SW480 (cell line): ENCODE measurements around the gene ZBTB42.

Source experiments
- DNase-seq: peaks from one replicate; pipeline ENCODE4 v3.0.0-alpha.2; 2016; ENCODE audit warnings: low spot score

The ZBTB42 gene

GRCh38 chr14:104769324-104770071, 31.4 kb upstream of the ZBTB42 start:
- DNase-seq, result no peak

DNA sequence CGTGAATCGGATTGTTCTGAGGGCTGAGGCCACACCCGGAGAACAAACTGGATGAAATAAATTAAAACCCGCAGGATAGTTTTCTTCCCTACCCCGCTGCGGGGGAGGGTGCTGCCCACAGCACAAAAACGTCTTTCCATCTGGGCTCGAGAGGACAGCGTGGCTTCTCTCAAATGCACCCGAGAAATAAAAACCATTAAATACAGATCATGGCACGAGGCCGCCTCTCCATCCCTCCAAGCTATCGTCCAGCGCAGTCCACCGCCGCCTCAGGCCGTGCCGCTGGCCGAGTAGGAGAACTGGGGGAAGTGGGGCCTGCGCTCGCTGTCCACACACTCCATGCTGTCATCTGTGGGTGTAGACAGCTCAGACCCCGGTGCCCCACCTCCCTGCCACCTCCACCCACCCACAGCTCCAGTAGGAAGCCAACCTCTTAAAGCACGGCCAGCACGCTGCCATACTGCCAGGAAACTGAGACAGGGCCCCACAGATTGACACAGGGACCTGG, 30.8 kb upstream of the ZBTB42 start:
- no peak for DNase-seq

GRCh38 chr14:104770851-104771272, 30.0 kb upstream of the ZBTB42 start:
- no peak for DNase-seq

- no peak for DNase-seq
Measured at GRCh38 chr14:104771374-104771773, 29.5 kb upstream of the ZBTB42 start.

GRCh38 chr14:104771918-104772706, 28.8 kb upstream of the ZBTB42 start:
- no peak for DNase-seq

GRCh38 chr14:104772707-104773504, 28.0 kb upstream of the ZBTB42 start:
- no peak for DNase-seq

DNA sequence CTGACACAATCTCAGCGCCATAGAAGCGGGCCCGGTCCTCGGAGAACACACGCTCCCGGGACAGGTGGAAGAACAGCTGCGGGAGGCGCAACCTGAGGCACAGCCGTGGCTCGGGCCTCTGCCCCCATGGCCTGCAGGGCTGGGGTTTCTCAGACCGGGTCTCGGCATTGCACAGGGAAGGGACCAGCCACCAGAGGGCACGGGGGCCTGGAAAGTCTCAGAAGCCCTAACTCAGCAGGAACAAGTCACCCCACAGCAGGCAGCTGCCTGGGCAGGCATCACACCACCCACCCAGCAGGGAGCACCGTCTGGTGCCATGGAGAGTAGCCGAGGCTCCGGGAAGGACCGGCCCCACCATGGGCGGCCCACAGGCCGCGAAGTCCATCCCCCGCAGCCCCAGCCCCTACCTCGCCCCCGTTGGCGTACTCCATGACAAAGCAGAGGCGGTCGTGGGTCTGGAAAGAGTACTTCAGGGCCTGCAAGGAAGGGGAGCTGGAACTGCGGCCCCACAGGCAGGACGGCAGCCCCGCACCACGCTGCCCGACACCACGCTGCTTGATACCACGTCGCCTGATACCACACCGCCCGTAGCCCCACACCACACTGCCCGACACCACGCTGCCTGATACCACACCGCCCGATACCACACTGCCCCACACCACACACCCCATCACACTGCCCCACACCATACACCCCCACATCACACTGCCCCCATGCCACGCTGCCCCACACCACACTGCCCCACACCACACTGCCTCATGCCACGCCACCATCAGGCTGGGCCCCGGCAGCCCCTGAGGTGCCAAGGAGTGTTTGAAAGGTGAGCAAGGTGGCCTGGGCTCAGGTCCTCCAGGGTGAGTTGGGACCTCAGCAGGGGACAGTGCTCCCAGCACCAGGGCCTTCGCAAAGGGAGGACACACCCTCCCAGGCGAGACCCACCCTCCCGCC, 27.1 kb upstream of the ZBTB42 start:
- no peak for DNase-seq

DNA sequence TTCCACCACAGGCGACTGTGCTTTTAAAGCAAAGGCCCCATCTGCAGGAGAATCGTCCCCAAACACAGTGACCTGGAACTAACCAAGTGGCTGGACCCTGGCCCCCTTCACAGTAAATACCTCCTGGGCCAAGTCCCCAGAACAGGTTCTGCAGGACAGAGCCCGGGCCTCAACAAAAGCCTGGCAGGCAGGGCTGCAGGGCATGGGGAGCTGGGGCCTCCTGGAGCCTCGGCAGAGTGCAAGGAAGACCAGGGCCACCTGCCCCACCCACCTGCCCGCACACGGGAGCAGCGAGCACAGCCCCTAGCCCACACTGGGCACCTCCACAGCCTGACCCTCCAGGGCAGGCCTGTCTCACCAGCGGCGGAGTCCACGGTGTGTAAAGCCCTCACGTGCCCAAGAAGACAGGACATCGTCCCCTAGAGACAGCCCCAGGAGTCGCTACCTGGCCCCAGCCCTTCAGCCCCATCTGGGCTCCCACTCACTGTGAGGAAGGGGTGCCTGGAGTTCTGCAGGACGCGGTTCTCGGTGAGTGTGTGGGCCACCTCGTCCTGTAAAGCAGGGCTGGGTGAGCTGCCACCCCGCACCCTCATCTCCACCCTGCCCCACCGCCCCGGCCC, 26.3 kb upstream of the ZBTB42 start:
- no peak for DNase-seq

GRCh38 chr14:104775073-104775489, 25.8 kb upstream of the ZBTB42 start:
- no peak for DNase-seq

GRCh38 chr14:104776481-104776880, 24.4 kb upstream of the ZBTB42 start:
- no peak for DNase-seq

DNA sequence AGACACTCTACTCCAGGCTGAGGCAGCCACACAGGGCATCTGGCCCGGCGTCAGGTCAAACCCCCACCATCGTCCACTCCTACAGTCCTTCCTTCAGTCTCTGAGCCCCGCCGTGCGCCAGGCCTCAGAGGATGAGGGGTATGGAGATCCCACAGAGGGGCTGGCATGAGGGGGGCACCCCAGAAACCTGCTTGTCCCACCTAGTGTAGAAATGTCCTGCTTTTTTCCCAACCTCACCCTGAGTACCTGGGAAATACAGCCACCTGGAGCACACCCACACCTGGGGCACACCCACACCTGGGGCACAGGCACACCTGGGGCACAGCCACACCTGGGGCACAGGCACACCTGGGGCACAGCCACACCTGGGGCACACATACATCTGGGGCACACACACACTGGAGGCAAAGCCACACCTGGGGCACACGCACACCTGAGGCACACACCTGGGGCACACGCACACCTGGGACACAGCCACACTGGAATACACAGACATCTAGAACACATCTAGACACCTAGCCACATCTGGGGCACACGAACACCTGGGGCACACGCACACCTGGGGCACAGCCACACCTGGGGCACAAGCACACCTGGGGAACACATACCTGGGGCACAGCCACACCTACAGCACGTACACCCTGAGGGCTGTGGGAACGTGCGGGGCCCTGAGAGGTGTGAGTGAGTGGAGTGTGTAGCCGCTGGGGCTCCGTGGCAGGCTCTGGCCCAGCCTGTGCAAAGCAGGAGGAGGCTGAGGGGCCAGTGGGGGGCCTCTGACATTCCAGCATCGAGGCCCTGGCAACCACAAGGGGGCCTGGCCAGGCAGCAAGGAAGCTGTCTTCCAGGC, 23.7 kb upstream of the ZBTB42 start:
- DNase-seq, result no peak

DNA sequence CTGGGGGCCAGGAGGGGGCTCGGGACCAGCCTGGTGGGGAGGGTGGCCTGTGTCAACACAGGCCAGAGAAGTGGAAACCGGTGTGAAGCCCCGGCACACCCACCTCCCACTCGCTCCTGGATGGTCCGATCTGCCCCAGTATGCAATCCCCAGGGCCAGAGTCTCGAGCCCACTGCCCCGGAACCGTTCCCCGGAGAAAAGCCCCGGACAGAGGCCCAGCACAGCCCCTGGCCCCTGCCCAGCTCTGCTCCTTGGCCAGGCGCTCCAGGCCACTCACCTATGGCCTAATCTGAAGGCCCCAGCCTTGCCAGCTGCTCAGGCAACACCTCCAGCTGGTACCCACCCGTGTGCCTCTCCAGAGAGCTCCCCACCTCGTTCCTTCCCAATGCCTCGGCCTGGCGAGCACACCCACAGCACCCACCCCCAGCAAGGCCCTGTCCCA, 23.1 kb upstream of the ZBTB42 start:
- DNase-seq, result no peak

- DNase-seq, result no peak
Measured at GRCh38 chr14:104778694-104779331, 22.1 kb upstream of the ZBTB42 start.

DNA sequence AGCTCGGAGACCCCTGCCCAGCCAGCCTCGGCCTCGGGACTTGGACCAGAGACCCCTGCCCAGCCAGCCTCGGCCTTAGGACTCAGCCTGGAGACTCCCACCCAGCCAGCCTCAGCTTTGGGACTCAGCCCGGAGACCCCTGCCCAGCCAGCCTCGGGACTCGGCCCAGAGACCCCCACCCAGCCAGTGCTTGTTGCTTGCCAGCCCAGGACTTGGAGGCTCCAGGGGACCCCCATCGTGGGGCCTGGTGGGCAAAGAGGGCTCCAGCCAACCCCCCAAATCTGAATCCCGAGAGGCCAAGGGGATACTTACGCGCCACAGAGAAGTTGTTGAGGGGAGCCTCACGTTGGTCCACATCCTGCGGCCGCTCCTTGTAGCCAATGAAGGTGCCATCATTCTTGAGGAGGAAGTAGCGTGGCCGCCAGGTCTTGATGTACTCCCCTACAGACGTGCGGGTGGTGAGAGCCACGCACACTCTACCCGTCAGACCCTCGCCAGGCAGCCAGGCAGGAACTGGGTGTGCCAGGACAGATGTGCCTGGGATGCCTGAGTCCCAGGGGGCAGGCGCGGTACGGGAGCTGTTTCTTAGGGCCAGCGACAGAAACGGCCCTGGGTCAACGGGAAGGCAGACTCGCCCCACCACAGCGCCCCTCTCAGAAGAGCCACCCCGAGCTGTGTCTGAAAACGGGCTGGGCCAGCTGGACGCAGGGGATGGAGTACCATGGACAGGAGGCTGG, 21.0 kb upstream of the ZBTB42 start:
- no peak for DNase-seq

DNA sequence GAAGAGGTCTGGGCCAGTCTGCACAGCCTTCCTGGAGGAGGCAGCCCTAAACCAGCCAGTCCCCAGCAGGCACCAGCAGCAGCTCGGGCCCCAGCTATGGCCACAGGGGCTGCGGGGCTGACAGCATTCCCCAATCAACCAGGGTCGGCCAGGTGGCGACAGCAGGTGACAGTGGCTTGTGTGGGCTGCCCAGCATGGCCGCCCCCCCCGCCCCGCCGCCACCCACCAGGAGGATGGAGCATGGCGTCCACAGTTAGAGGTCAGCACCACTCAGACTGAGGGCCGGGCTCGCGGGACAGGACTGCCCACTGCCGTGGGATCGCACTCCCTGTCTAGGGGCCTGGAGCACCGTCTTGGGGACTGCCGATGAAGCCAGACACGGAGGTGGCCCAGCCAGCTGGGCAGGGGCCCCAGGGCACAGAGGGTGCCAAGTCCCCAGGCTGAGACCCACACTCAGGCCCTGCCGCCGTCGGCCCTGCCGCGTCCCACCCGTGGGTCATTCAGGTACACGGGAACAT, 20.3 kb upstream of the ZBTB42 start:
- DNase-seq, result no peak

- DNase-seq, result no peak
Measured at GRCh38 chr14:104781271-104782077, 19.4 kb upstream of the ZBTB42 start.

- DNase-seq, result no peak
Measured at GRCh38 chr14:104782086-104782807, 18.7 kb upstream of the ZBTB42 start.
